ENCODE measurements around the gene FOXO6. TPM values are rescaled to one million over a fixed set of nuclear protein-coding genes. Genes with fewer than 3 reads are reported as not detected.
"Not testable (repeated sequence)": the region's sequence is repeated elsewhere in the genome, so short reads cannot be mapped to it uniquely, and the experiment has no call there.

FOXO6 gene
- total RNA-seq, 1 donor from 2014 or later, result 5.9 TPM

GRCh38 chr1:41329662-41330587 is 31.3 kb upstream of the FOXO6 start:
- DNase-seq, result no peak

GRCh38 chr1:41330588-41331545 is 30.4 kb upstream of the FOXO6 start:
- no peak for DNase-seq

GRCh38 chr1:41331546-41331917 is 29.7 kb upstream of the FOXO6 start:
- no peak for DNase-seq

- not testable (repeated sequence) for DNase-seq
Observed at GRCh38 chr1:41332161-41332560, 29.1 kb upstream of the FOXO6 start.

- DNase-seq, result no peak
Observed at GRCh38 chr1:41333146-41333784, 28.0 kb upstream of the FOXO6 start.

GRCh38 chr1:41338820-41339219 is 22.4 kb upstream of the FOXO6 start:
- no peak for DNase-seq

GRCh38 chr1:41340655-41341364 is 20.4 kb upstream of the FOXO6 start:
- no peak for DNase-seq

GRCh38 chr1:41341365-41341683 is 19.9 kb upstream of the FOXO6 start:
- no peak for DNase-seq

- no peak for DNase-seq
Observed at GRCh38 chr1:41341772-41342562, 19.3 kb upstream of the FOXO6 start.

GRCh38 chr1:41342774-41343355 is 18.4 kb upstream of the FOXO6 start:
- DNase-seq, result no peak

GRCh38 chr1:41343790-41344699 is 17.2 kb upstream of the FOXO6 start:
- no peak for DNase-seq

GRCh38 chr1:41344708-41345159 is 16.5 kb upstream of the FOXO6 start:
- DNase-seq, result no peak

- no peak for DNase-seq
Observed at GRCh38 chr1:41345434-41346075, 15.7 kb upstream of the FOXO6 start.

- DNase-seq, result no peak
Observed at GRCh38 chr1:41347276-41347675, 14.0 kb upstream of the FOXO6 start.

- DNase-seq, result no peak
Observed at GRCh38 chr1:41348394-41348793, 12.8 kb upstream of the FOXO6 start.

- no peak for DNase-seq
Observed at GRCh38 chr1:41349361-41350054, 11.7 kb upstream of the FOXO6 start.

- DNase-seq, result no peak
Observed at GRCh38 chr1:41350055-41350378, 11.2 kb upstream of the FOXO6 start.
